GM12878 (cell line): ENCODE results near the gene UTP11. TPM values are rescaled to one million over a fixed set of nuclear protein-coding genes. Genes with fewer than 3 reads are reported as not detected.
A peak's percentile ranks its signal among the peaks of the same experiment; 100 is the strongest.

Experiments used
- ATAC-seq: fragments of 200-7000 bp; cut with Tn5 transposase; 3 replicates; pipeline ENCODE4 v1.9.1; 2020; ENCODE audit warnings: mild to moderate bottlenecking, moderate library complexity
- BruUV-seq: library from RNA; stranded (reverse); fragments of 400-500 nt; replicated peaks from 2 replicates; lab custom pipeline; 2021; lab: Mats Ljungman, UMichigan
- CTCF ChIA-PET: fragments of 300-600 bp; sonication (Branson Sonifier 250); formaldehyde crosslinking; extraction: SDS; loops from one replicate; lab custom pipeline; 2021; ENCODE audit warnings: inconsistent platforms; lab: Yijun Ruan, JAX
- POLR2A ChIA-PET: fragments of 350-600 bp; formaldehyde crosslinking; extraction: SDS; loops from one replicate; lab custom pipeline; 2021; ENCODE audit warnings: inconsistent platforms; lab: Charles Lee
- RAD21 ChIA-PET: fragments of 300-600 bp; sonication (Branson Sonifier 250); formaldehyde crosslinking; loops from one replicate; lab custom pipeline; 2023; ENCODE audit warnings: antibody characterized with exemption; ENCODE audit not compliant: unreplicated experiment; lab: Charles Lee
- SMC1A ChIA-PET: fragments of 300-600 bp; sonication (Branson Sonifier 250); formaldehyde crosslinking; loops from one replicate; lab custom pipeline; 2023; ENCODE audit not compliant: unreplicated experiment, uncharacterized antibody; lab: Charles Lee
- DNase-seq: peaks from one replicate; pipeline ENCODE4 v3.0.0-alpha.2; 2011; ENCODE audit warnings: low read depth, low spot score
- FAIRE-seq: peaks from 3 replicates; lab custom pipeline; 2011; peaks lifted over from hg19 to GRCh38; lab: Jason Lieb, UNC
- H2AFZ ChIP-seq: 2 replicates; pipeline ENCODE4 v1.6.0; 2011; ENCODE audit warnings: low read depth, low read length, control low read depth; ENCODE audit not compliant: control insufficient read depth
- H3K27ac ChIP-seq: 2 replicates; pipeline ENCODE4 v1.5.1; 2011; ENCODE audit warnings: control low read depth; ENCODE audit not compliant: control insufficient read depth, insufficient read depth
- H3K27me3 ChIP-seq, 2 experiments: replicated peaks in 1 of 2; 2 replicates each; pipeline versions ENCODE4 v1.6.0 to v1.6.1; 2011; ENCODE audit warnings: low read length in 1 of 2; ENCODE audit not compliant: control insufficient read depth in 2 of 2, insufficient read depth in 2 of 2
- H3K36me3 ChIP-seq, 2 experiments: 2 replicates each; pipeline ENCODE4 v1.5.1; 2011; ENCODE audit warnings: low read length in 1 of 2; ENCODE audit not compliant: control insufficient read depth in 2 of 2, insufficient read depth in 2 of 2
- H3K4me1 ChIP-seq: 2 replicates; pipeline ENCODE4 v1.6.1; 2011; ENCODE audit warnings: mild to moderate bottlenecking, low read length, moderate library complexity, mixed read lengths; ENCODE audit not compliant: control insufficient read depth, insufficient read depth
- H3K4me2 ChIP-seq: 2 replicates; pipeline ENCODE4 v1.6.0; 2011; ENCODE audit warnings: control low read depth; ENCODE audit not compliant: control insufficient read depth, insufficient read depth
- H3K4me3 ChIP-seq: fragments of 200-600 bp; sonication (generic); 2 replicates; pipeline ENCODE4 v1.5.1; 2016
- H3K79me2 ChIP-seq: 2 replicates; pipeline ENCODE4 v1.6.0; 2011; ENCODE audit warnings: low read length; ENCODE audit not compliant: control insufficient read depth, insufficient read depth
- H3K9ac ChIP-seq: 2 replicates; pipeline ENCODE4 v1.8.0; 2011; ENCODE audit warnings: low read length, control low read depth, mixed read lengths; ENCODE audit not compliant: control insufficient read depth, insufficient read depth
- H3K9me3 ChIP-seq: replicated peaks from 3 replicates; pipeline ENCODE4 v1.5.1; 2011; ENCODE audit warnings: mild to moderate bottlenecking, low read length; ENCODE audit not compliant: control insufficient read depth, insufficient read depth
- H4K20me1 ChIP-seq: 2 replicates; pipeline ENCODE4 v1.6.0; 2011; ENCODE audit not compliant: control insufficient read depth, insufficient read depth
- ATF3 ChIP-seq: IDR thresholded peaks from 2 replicates; pipeline ENCODE4 v1.6.1; 2011; ENCODE audit warnings: low read depth, mild to moderate bottlenecking, low read length, moderate library complexity, borderline replicate concordance; ENCODE audit errors: extremely low read depth
- CEBPB ChIP-seq, 2 experiments: fragments of 150-350 bp in 1 of 2; IDR thresholded peaks; 2 replicates each; pipeline ENCODE4 v1.6.1; 2012 to 2014; ENCODE audit warnings: low read depth in 2 of 2, low read length in 2 of 2, borderline replicate concordance in 1 of 2, inconsistent platforms in 1 of 2
- FOXK2 ChIP-seq: fragments of 450-650 bp; IDR thresholded peaks from 2 replicates; pipeline ENCODE4 v1.6.1; 2017; ENCODE audit warnings: mild to moderate bottlenecking, moderate library complexity
- HCFC1 ChIP-seq: fragments of 150-350 bp; IDR thresholded peaks from 2 replicates; pipeline ENCODE4 v1.6.1; 2014; ENCODE audit warnings: low read length
- HDAC6 ChIP-seq: fragments of 200-600 bp; sonication (generic); IDR thresholded peaks from one replicate; pipeline ENCODE4 v1.8.0; 2017; ENCODE audit warnings: antibody characterized with exemption; ENCODE audit not compliant: unreplicated experiment
- KAT2A ChIP-seq: conservative IDR thresholded peaks from 2 replicates; pipeline ENCODE4 v1.6.1; 2011; ENCODE audit warnings: low read depth, low read length; ENCODE audit not compliant: control insufficient read depth
- NFYA ChIP-seq: IDR thresholded peaks from 2 replicates; pipeline ENCODE4 v1.6.1; 2011; ENCODE audit warnings: low read depth, mild to moderate bottlenecking, low read length, improper control_type of control experiment, borderline replicate concordance
- PBX3 ChIP-seq: IDR thresholded peaks from 2 replicates; pipeline ENCODE4 v1.6.1; 2011; ENCODE audit warnings: mild to moderate bottlenecking, low read depth, low read length, moderate library complexity; ENCODE audit not compliant: insufficient replicate concordance
- PKNOX1 ChIP-seq: fragments of 450-650 bp; IDR thresholded peaks from 2 replicates; pipeline ENCODE4 v1.6.1; 2016; ENCODE audit warnings: mild to moderate bottlenecking
- POLR2AphosphoS5 ChIP-seq: IDR thresholded peaks from 2 replicates; pipeline ENCODE4 v1.6.1; 2011; ENCODE audit warnings: mild to moderate bottlenecking, low read length, inconsistent platforms
- RAD21 ChIP-seq: IDR thresholded peaks from 2 replicates; pipeline ENCODE4 v1.6.1; 2011; ENCODE audit warnings: mild to moderate bottlenecking, low read depth, low read length, moderate library complexity; ENCODE audit not compliant: insufficient read depth
- RELA ChIP-seq: fragments of 450-650 bp; IDR thresholded peaks from 2 replicates; pipeline ENCODE4 v1.8.0; 2014; ENCODE audit warnings: borderline replicate concordance; ENCODE audit not compliant: partially characterized antibody
- RUNX3 ChIP-seq: IDR thresholded peaks from 2 replicates; pipeline ENCODE4 v1.6.1; 2012; ENCODE audit warnings: low read length, inconsistent platforms
- ZBED1 ChIP-seq: IDR thresholded peaks from 2 replicates; pipeline ENCODE4 v1.6.1; 2016; ENCODE audit warnings: borderline replicate concordance
- ZBTB4 ChIP-seq: fragments of 450-650 bp; formaldehyde crosslinking; IDR thresholded peaks from 2 replicates; pipeline ENCODE4 v1.4.0; 2022; ENCODE audit warnings: mild to moderate bottlenecking, moderate library complexity
- ZNF622 ChIP-seq: fragments of 450-650 bp; IDR thresholded peaks from 2 replicates; pipeline ENCODE4 v1.6.1; 2017; ENCODE audit warnings: mild to moderate bottlenecking, inconsistent platforms
- ZSCAN29 ChIP-seq: fragments of 450-650 bp; IDR thresholded peaks from 2 replicates; pipeline ENCODE4 v1.6.1; 2017; ENCODE audit warnings: mild to moderate bottlenecking, moderate library complexity
- WGBS: methylation state at CpG from one replicate; pipeline ENCODE4 v1.1.6; 2016; ENCODE audit warnings: low lambda C conversion rate; ENCODE audit not compliant: insufficient replicate concordance, insufficient coverage; ENCODE audit errors: missing lambda C conversion rate; 5-methylcytosine and 5-hydroxymethylcytosine counted together
- in situ Hi-C: fragments of 300-500 bp; cut with MboI; formaldehyde crosslinking; loops from 9 replicates; pipeline ENCODE4 v1.14.3; 2018; ENCODE audit warnings: mixed read lengths
- intact Hi-C: fragments of 100-400 bp; cut with micrococcal nuclease; formaldehyde crosslinking; loops from one replicate; pipeline ENCODE4 v1.14.2; 2022; ENCODE audit not compliant: unreplicated experiment
- polyA plus RNA-seq, 11 experiments: library from polyadenylated mRNA; depleted of rRNA in 4 of 11; unstranded in 6 of 11; stranded (reverse) in 5 of 11; fragments of >200 nt; fragmentation: Nextera tagmentation in 4 of 11; fragmentation: Illumina TruSeq in 1 of 11; extraction: Ambion mirVana in 4 of 11; extraction: Trizol in 1 of 11; gene quantifications; 1 replicate in 1 of 11; 2 replicates in 10 of 11; pipeline versions ENCODE4 v1.2.1 to v1.2.3, GENCODE V29; 2011 to 2016; ENCODE audit warnings: inconsistent platforms in 2 of 11, missing spikeins in 2 of 11, low read depth in 1 of 11
- total RNA-seq, 4 experiments: library from RNA; depleted of rRNA in 3 of 4; stranded (reverse); fragments of >200 nt in 3 of 4; fragmentation: Illumina TruSeq in 1 of 4; extraction: Trizol in 1 of 4; gene quantifications; 2 replicates each; pipeline versions ENCODE4 v1.2.1 to v1.2.3, GENCODE V29; 2013 to 2021

Gene UTP11
- total and polyA plus RNA-seq, 10 of the 15 experiments (the other 5 are each of a cell fraction or from before 2014, with no cell fraction given): 34.5 to 146 (median 64.2) TPM

GRCh38 chr1:38028105-38028591 is 15.6 kb downstream of the UTP11 start:
- intact Hi-C loops (loop anchor here (1.0 to 5.0 kb wide), 3 partner anchors 124 to 559 kb away; no protein-coding TSS in a partner anchor), in situ Hi-C loops (loop anchor here (5.0 to 25.0 kb wide), 2 partner anchors 559 to 789 kb away; no protein-coding TSS in a partner anchor)
- peak; percentile 86 for ATAC-seq
- POLR2A ChIA-PET: interaction anchor here (0.8 to 4.9 kb wide), 9 partner anchors 13 to 145 kb away, joined by 3 to 32 read pairs (median 4); no protein-coding TSS in a partner anchor
- Histone ChIP-seq H3K36me3 (peaks cover 4% of the 10 kb centered on the region in 2 experiments; a peak in 3 of 4 replicates), H3K4me3 (no peak overlapping the region), H2AFZ (no peak overlapping the region), H3K4me1 (peaks cover 52% of the 10 kb centered on the region), H3K79me2 (no peaks in the 10 kb centered on the region), H3K27me3 (no peaks in the 10 kb centered on the region), H3K9me3 (no peaks in the 10 kb centered on the region), H3K4me2 (peak overlapping the region; percentile 82), H3K27ac (peak overlapping the region; percentile 79), H3K9ac (peak overlapping the region; percentile 59; the same call in 1 of the 2 replicates), H4K20me1 (no peaks in the 10 kb centered on the region)
- DNase-seq: peak; percentile 95
- no TSS peak for BruUV-seq
- FAIRE-seq: peak; percentile 93
- SMC1A ChIA-PET: interaction anchor here (0.5 to 7.1 kb wide), 23 partner anchors 9 to 807 kb away, joined by 3 to 77 read pairs (median 5); partner anchors contain the start of genes POU3F1 and SF3A3
- CTCF ChIA-PET: interaction anchor here (0.7 to 13.9 kb wide), 24 partner anchors 9 to 1070 kb away, joined by 3 to 252 read pairs (median 7); partner anchors contain the start of genes SF3A3 and UTP11
- 0% methylated on average over 3 of the region's 3 CpGs for WGBS
- RAD21 ChIA-PET: interaction anchor here (0.5 to 7.3 kb wide), 34 partner anchors 9 to 826 kb away, joined by 3 to 173 read pairs (median 4); partner anchors contain the start of genes POU3F1 and SF3A3
- peak; percentile 74 for TF ChIP-seq PKNOX1
- TF ChIP-seq ATF3: no peak
- no peak for TF ChIP-seq HCFC1
- no peak for TF ChIP-seq NFYA
- peak; percentile 20 for TF ChIP-seq PBX3
- peak; percentile 48 for TF ChIP-seq RELA
- 0 out of 2 replicates have a peak, but pooled peaks have one; percentile 49 for TF ChIP-seq POLR2AphosphoS5
- TF ChIP-seq ZBTB4 (CRISPR knock-in tag): no peak
- no peak for TF ChIP-seq HDAC6
- no peak for TF ChIP-seq CEBPB (IDR thresholded peaks at IDR 0.05; ENCODE audit: borderline replicate concordance in 1 of 2, low read depth in 2 of 2, low read length in 2 of 2)
- TF ChIP-seq ZNF622: no peak
- peak; percentile 69; the same call in 1 of the 2 replicates for TF ChIP-seq ZBED1
- TF ChIP-seq ZSCAN29: no peak
- TF ChIP-seq FOXK2: no peak
- no peak for TF ChIP-seq KAT2A
- TF ChIP-seq RUNX3: peak; percentile 83
- TF ChIP-seq RAD21: 0 out of 2 replicates have a peak, but pooled peaks have one; percentile 7
